Right lobe of liver (tissue), 6 donors: ENCODE measurements around the gene DCD. TPM values are rescaled to one million over a fixed set of nuclear protein-coding genes. Genes with fewer than 3 reads are reported as not detected.
A peak's percentile ranks its signal among the peaks of the same experiment; 100 is the strongest.

ENCODE experiments used
- ATAC-seq, 4 donors: fragments of 200-7000 bp; cut with Tn5 transposase; one replicate each; pipeline ENCODE4 v1.9.1; 2020; ENCODE audit warnings: mild to moderate bottlenecking in 4 of 4, moderate library complexity in 4 of 4
- DNase-seq, 3 donors: peaks; one replicate each; pipeline ENCODE4 v3.0.0-alpha.2; 2020
- H3K27ac ChIP-seq, 3 donors: fragments of 200-600 bp; one replicate each; pipeline ENCODE4 v1.8.0; 2022
- H3K27me3 ChIP-seq, 2 donors: fragments of 200-600 bp; one replicate each; pipeline ENCODE4 v1.8.0; 2022
- H3K36me3 ChIP-seq, 4 donors: fragments of 200-600 bp; sonication (generic) in 1 of 4; one replicate each; pipeline versions ENCODE4 v1.5.1 to v1.8.0; 2017 to 2022; ENCODE audit warnings: control low read depth in 1 of 4
- H3K4me1 ChIP-seq, 4 donors: fragments of 200-600 bp; sonication (generic) in 1 of 4; one replicate each; pipeline versions ENCODE4 v1.5.1 to v1.8.0; 2017 to 2022; ENCODE audit warnings: control low read depth in 1 of 4
- H3K4me3 ChIP-seq, 3 donors: fragments of 200-600 bp; one replicate each; pipeline ENCODE4 v1.8.0; 2022
- H3K9me3 ChIP-seq, 4 donors: fragments of 200-600 bp; sonication (generic) in 1 of 4; one replicate each; pipeline versions ENCODE4 v1.5.1 to v1.8.0; 2017 to 2022; ENCODE audit warnings: control low read depth in 1 of 4
- POLR2A ChIP-seq: fragments of 450-650 bp; IDR thresholded peaks from one replicate; pipeline ENCODE4 v1.6.1; 2017; ENCODE audit warnings: antibody characterized with exemption, mild to moderate bottlenecking
- WGBS: methylation state at CpG from one replicate; pipeline ENCODE4 v1.1.6; 2018; ENCODE audit warnings: low coverage, low lambda C conversion rate; ENCODE audit not compliant: insufficient coverage; ENCODE audit errors: missing lambda C conversion rate; 5-methylcytosine and 5-hydroxymethylcytosine counted together
- intact Hi-C, 2 donors: fragments of 100-400 bp; cut with DNase I; formaldehyde crosslinking; loops; one replicate each; pipeline versions ENCODE4 v1.11.2 to v1.14.1; 2022
- total RNA-seq, 6 experiments: library from RNA; depleted of rRNA in 2 of 6; stranded (reverse); fragments of >200 nt in 2 of 6; fragmentation: NEBNext Ultra II Directional in 3 of 6; extraction: Animal tissue kit (Norgen Biotek cat#: 25700) in 3 of 6; gene quantifications; one replicate each; pipeline versions ENCODE4 v1.1.0 to v1.2.4, GENCODE V29; 2016 to 2023
- TF ChIP-seq, protein P1 (sequence below), 4 donors: fragments of 200-600 bp in 3 of 4; fragments of 450-650 bp in 1 of 4; IDR thresholded peaks; one replicate each; pipeline versions ENCODE4 v1.5.1 to v1.8.0; 2016 to 2022; ENCODE audit warnings: antibody characterized with exemption in 4 of 4, mild to moderate bottlenecking in 2 of 4
- donor health status: DM: no; HTN: yes; CAD: no.
- donor health status: DM: no; HTN: no; CAD: no.
- donor health status: DM: no; HTN: no; CAD: no.
- donor health status: DM: no; HTN: yes; CAD: no.
- donor health status: DM: no; HTN: yes; CAD: no.

Gene DCD
- total RNA-seq, 6 experiments from 2014 or later, result not detected

DNA sequence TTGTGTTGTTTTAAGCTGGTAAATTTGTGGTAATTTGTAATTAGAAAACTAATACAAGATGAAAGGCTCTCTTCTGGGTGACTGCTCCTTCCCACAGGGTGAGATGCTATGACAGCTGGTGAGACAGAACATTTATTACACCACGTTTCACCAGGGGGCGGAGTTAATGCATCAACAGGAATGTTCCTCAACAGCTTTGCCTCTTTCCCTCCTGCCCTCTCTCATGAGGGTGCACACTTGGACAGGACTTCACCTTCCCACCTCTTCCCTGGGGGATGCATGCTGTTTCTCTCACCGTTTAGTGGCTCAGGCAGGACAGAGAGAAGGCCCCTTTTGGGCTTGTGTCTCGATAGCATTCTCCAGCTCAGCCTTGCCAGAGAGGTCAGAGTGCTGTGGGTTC is 46.3 kb downstream of the DCD start:
- 54% methylated on average over 4 of the region's 4 CpGs for WGBS
- intact Hi-C loops, result no loop called here
- no peak overlapping the region for H3K27ac ChIP-seq
- H3K9me3 ChIP-seq, result no peaks in the 10 kb centered on the region
- no peak overlapping the region for H3K4me3 ChIP-seq
- DNase-seq (no peak), ATAC-seq (no peak)
- H3K36me3 ChIP-seq, result no peaks in the 10 kb centered on the region
- peaks cover 0 to 2% (median 0%) of the 10 kb centered on the region in 4 donors for H3K4me1 ChIP-seq
- H3K27me3 ChIP-seq, result no peaks in the 10 kb centered on the region
- TF ChIP-seq, protein P1, sequence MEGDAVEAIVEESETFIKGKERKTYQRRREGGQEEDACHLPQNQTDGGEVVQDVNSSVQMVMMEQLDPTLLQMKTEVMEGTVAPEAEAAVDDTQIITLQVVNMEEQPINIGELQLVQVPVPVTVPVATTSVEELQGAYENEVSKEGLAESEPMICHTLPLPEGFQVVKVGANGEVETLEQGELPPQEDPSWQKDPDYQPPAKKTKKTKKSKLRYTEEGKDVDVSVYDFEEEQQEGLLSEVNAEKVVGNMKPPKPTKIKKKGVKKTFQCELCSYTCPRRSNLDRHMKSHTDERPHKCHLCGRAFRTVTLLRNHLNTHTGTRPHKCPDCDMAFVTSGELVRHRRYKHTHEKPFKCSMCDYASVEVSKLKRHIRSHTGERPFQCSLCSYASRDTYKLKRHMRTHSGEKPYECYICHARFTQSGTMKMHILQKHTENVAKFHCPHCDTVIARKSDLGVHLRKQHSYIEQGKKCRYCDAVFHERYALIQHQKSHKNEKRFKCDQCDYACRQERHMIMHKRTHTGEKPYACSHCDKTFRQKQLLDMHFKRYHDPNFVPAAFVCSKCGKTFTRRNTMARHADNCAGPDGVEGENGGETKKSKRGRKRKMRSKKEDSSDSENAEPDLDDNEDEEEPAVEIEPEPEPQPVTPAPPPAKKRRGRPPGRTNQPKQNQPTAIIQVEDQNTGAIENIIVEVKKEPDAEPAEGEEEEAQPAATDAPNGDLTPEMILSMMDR (IDR thresholded peaks at IDR 0.05), result no peak

DNA sequence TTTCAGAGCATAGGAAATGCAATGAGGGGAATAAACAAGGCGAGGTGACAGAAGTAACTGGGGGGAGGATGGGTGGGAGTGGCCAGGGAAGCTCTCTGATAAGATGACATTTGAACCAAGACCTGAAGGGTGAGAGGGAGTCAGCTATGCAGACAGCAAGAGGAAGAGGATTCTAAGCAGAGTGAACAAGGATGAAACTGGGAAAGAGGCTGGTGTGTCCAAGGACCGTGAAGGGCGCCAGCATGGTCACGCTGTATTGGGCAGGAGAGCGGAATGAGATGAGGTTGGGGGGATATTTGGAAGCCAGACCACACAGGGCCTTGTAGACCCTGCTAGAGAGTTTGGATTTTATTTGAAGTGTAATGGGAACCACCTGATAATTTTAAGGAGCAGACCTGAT is 49.2 kb downstream of the DCD start:
- intact Hi-C loops, result no loop called here
- no peak for ATAC-seq

DNA sequence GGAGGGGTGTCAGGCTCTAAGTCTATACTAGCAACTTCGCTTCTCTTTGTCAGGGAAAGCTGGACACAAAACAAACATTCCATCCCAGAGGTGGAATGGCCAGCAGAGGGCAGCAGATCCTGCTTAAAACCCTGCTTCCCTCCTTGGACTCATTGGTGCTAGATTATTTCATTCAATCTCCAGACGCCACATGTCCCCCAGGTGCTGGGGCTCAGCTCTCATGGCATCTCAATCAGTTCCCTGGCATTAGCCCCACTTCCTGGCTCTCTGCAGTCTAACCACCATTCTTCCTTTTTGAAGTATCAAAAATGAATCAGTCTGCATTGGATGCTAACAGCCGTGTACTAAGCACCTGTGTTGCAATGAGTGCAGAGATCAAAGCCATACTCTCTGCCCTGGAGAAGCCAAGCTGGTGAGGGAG is 51.6 kb downstream of the DCD start:
- peaks cover 0 to 3% (median under 1%) of the 10 kb centered on the region in 4 donors for H3K4me1 ChIP-seq
- WGBS, result 4% methylated on average over 3 of the region's 3 CpGs
- H3K27ac ChIP-seq, result no peak overlapping the region
- peak in 2 of 3 donors; percentile 55 to 66 for DNase-seq
- H3K9me3 ChIP-seq, result no peaks in the 10 kb centered on the region
- no peaks in the 10 kb centered on the region for H3K36me3 ChIP-seq
- TF ChIP-seq, protein P1 (IDR thresholded peaks at IDR 0.05), result peak; percentile 62 to 93 (median 92)
- TF ChIP-seq POLR2A, result no peak
- intact Hi-C loops, result no loop called here
- peak; percentile 80 to 91 (median 87) for ATAC-seq
- no peak overlapping the region for H3K4me3 ChIP-seq
- H3K27me3 ChIP-seq, result no peaks in the 10 kb centered on the region

More for the DNA sequence above, 49.2 kb downstream of the DCD start:
- Histone ChIP-seq H3K4me1 (peaks cover 0 to 3% (median under 1%) of the 10 kb centered on the region in 4 donors), H3K27me3 (no peaks in the 10 kb centered on the region), H3K4me3 (no peak overlapping the region), H3K36me3 (no peaks in the 10 kb centered on the region), H3K9me3 (no peaks in the 10 kb centered on the region), H3K27ac (no peak overlapping the region)
- TF ChIP-seq, protein P1 (IDR thresholded peaks at IDR 0.05), result no peak
- no peak for TF ChIP-seq POLR2A
- DNase-seq, result no peak
- 75% methylated on average over 5 of the region's 5 CpGs for WGBS

DNA sequence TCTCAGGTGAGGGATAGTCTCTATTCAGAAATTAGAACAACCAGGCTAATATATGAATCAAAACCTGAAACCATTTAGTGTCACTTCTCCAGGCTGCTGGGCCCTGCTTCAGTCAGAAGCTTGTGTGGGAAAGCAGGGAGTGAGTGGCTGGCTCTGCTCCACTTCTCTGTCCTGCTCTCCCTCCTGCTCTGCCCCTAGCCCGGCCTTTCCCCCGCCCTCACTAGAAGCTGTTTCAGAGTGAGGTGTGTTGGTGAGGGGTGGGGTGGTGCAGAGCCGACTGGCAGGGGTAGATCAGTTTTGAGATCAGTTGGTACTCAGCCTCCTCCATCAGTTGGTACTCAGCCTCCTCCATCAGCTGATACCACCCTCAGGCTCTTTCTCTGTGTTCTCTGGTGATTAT is 52.7 kb downstream of the DCD start:
- no peaks in the 10 kb centered on the region for H3K9me3 ChIP-seq
- H3K27me3 ChIP-seq, result no peaks in the 10 kb centered on the region
- intact Hi-C loops, result no loop called here
- no peak overlapping the region for H3K27ac ChIP-seq
- no CpG with 5 or more reads among the region's 3 CpGs for WGBS
- no peak for TF ChIP-seq POLR2A
- TF ChIP-seq, protein P1 (IDR thresholded peaks at IDR 0.05), result no peak
- H3K36me3 ChIP-seq, result no peaks in the 10 kb centered on the region
- no peak overlapping the region for H3K4me3 ChIP-seq
- ATAC-seq, result no peak
- DNase-seq, result no peak
- H3K4me1 ChIP-seq, result peaks cover 0 to 3% (median under 1%) of the 10 kb centered on the region in 4 donors

Other genes with a start within 250 kb of the DCD start
- gene ITGA5, start 229.1 kb downstream of the DCD start, total RNA-seq, result 10 to 100 TPM; 31.2 to 75.6 (median 35.5) TPM
- gene GTSF1, start 174.8 kb downstream of the DCD start, total RNA-seq, result under 1 TPM in 1 of 6 experiments, not detected in 5; 0.51 TPM
- gene NCKAP1L, start 150.6 kb downstream of the DCD start, total RNA-seq, result 10 to 100 TPM in 1 of 6 experiments, 1 to 10 TPM in 5; 6.3 to 17.5 (median 7.8) TPM
- gene PDE1B, start 98.8 kb downstream of the DCD start, total RNA-seq, result 1 to 10 TPM in 3 of 6 experiments, under 1 TPM in 3; 0.67 to 1.7 (median 1.0) TPM
- 100 to 1,000 TPM in 2 of 6 experiments, 10 to 100 TPM in 4; 15.6 to 153 (median 54.5) TPM for gene PPP1R1A, start 59.7 kb downstream of the DCD start, total RNA-seq
- gene LACRT, start 13.5 kb downstream of the DCD start, total RNA-seq, result not detected
- gene MUCL1, start 206.2 kb upstream of the DCD start, total RNA-seq, result not detected